ENCODE results near the gene CD19.
A peak's percentile ranks its signal among the peaks of the same experiment; 100 is the strongest.
"Not testable (repeated sequence)": the region's sequence is repeated elsewhere in the genome, so short reads cannot be mapped to it uniquely, and the experiment has no call there.

CD19 gene

DNA sequence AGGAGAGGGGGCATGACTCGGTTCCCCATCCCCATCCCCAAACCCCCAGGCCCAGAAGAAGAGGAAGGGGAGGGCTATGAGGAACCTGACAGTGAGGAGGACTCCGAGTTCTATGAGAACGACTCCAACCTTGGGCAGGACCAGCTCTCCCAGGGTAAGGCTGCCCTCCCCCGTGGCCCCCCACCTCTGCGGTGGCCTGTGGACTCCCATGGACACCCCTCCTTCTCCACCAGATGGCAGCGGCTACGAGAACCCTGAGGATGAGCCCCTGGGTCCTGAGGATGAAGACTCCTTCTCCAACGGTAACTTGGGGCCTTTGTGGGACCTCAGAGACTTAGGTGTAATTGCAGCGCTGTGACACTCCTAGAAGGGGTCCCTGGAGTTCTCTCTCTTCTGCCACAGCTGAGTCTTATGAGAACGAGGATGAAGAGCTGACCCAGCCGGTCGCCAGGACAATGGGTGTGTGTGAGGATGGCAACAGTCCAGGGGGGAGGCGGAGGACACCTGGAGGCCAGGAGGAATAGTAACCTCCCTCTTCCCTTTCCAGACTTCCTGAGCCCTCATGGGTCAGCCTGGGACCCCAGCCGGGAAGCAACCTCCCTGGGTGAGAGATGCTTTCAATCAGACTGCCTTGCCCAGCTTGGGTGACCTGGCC lies 5.6 kb downstream of the CD19 start:
- no peak for FAIRE-seq

DNA sequence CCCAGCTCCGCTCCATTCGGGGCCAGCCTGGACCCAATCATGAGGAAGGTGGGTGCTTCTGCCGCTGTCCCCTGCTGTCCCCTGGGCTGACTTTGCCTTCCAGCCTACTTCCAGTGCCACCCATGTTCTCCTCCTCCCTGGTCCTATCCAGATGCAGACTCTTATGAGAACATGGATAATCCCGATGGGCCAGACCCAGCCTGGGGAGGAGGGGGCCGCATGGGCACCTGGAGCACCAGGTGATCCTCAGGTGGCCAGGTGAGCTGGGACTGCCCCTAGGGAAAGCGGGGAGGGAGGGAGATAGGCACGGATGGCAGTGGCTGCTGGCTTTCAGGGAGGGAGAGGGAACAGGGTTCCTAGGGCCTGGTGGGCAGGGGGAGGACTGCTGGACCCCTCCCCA lies 7.0 kb downstream of the CD19 start:
- FAIRE-seq: no peak

DNA sequence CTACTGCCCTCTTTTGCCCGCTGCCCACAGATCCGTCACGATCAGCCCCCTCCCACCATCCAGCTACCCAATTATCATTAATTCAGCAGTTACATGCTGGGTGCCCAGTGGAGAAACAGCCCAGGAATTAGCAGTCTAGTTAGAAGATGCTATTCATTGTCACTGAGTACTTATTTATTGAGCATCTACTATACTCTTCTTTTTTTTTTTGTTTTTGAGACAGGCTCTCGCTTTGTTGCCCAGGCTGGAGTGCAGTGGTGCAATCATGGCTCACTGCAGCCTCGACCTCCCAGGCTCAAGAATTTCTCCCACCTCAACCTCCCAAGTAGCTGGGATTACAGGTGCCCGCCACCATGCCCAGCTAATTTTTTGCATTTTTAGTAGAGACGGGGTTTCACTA lies 8.1 kb downstream of the CD19 start:
- not testable (repeated sequence) for FAIRE-seq

DNA sequence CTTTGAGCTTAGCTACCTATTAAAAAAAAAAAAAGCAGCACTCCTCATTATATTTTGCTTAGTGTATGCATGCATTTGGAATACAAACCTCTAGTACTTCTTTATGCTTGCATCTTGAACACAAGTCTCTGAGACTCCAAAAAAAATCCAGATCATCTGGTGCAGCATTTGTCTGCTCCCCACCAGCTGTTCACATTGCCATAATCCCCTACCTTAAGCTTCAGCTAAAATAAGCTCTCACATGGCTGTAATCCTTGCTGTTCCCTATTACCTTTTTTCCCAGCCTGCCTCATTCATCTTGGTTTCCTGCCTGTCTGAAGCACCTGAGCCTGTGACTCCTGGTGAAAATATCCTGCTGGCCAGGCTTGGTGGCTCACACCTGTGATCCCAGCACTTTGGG lies 11.5 kb downstream of the CD19 start:
- no peak for FAIRE-seq

DNA sequence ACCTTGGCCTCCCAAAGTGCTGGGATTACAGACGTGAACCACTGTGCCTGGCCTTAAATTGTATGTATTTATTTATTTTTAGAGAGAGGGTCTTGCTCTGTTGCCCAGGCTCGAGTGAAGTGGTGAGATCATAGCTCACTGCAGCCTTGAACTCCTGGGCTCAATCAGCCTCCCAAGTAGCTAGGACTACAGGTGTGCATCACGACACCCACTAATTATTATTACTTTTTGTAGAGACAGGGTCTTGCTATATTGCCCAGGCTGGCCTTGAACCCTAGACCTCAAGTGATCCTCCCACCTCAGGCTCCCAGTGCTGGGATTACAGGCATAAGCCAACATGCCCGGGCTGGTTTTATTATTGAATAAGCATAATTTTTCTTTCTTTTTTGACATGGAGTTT lies 14.9 kb downstream of the CD19 start:
- FAIRE-seq: no peak

DNA sequence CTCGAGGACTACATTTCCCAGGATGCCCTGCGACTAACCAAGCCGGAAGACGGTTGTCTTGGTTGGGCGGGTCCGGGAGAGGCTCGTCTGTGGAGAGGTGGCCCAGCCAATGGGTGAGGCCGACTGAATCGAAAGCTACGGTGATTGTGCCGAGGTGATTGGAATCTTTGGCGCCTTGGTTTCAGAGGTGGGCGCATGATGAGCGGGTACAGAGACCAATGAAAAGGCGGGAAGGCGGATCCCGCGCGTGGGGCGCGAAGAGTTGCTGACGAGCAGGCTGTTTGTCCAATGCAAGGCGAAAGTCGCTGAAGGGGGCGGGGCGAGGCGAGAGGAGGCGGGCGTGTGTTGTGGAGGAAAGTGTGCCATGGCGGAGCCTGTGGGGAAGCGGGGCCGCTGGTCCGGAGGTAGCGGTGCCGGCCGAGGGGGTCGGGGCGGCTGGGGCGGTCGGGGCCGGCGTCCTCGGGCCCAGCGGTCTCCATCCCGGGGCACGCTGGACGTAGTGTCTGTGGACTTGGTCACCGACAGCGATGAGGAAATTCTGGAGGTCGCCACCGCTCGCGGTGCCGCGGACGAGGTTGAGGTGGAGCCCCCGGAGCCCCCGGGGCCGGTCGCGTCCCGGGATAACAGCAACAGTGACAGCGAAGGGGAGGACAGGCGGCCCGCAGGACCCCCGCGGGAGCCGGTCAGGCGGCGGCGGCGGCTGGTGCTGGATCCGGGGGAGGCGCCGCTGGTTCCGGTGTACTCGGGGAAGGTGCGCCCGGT lies 19.1 kb downstream of the CD19 start, which contains the start of gene NFATC2IP:
Gene NFATC2IP (plus strand): TSS at position 290 of the 762 bp plus-strand sequence. CDS start 75 bp downstream, at position 365.
- peak; percentile 76 for FAIRE-seq

DNA sequence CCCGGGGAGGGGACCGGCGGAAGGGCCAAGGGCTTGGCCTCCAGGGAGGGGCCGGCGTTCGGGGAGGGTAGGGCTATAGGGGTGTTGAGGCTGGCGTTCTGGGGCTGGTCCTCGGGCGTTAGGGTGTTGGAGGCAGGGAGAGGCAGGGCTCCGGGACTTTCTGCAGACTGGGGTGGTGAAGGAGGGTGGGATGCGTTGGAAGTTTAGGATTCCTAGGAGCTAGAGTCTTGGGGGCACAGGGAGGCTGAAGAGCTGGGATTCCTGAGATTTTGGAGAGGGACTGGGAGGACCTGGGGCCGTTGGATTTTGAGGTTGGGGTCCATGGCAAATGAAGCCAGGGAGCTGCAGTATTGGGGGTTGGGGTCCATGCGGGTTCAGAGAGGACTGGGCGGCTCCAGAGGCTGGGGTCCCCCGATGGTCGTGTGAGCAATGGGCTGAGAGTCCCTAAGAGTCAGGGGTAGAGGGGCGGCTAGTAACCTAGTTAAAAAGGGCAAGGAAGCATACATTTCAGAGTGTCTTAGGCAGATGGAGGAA lies 19.7 kb downstream of the CD19 start:
- FAIRE-seq: no peak

DNA sequence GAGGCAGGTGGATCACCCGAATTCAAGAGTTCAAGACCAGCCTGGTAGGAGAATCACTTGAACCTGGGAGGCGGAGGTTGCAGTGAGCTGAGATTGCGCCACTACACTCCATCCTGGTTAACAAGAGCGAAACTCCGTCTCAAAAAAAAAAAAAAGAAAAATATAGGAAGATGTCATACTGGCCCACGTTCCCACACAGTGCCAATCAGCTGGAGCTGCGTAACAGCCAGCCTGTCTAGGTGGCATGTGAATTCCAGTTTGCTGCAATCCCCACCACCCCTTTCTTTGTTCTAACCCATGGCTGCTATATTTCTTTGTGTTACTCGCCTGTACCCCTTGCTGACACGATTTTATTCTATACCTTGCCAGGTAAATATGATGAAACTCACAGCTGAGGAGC lies 26.4 kb downstream of the CD19 start:
- no peak for FAIRE-seq

DNA sequence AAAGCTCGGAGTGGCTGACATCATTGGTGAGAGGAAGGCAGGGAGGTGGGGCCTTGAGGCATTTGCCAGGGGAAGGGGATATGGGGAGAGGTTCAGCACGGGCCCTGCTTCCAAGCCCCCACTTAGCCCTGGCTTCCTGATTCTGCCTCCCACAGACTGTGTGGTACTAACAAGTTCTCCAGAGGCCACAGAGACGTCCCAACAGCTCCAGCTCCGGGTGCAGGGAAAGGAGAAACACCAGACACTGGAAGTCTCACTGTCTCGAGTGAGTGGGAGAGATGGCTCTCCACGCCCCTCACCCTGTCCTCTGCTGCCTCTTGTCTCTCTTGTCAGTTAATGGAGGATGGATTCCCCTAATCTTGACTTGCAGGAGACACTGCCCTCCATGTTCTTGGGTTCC lies 27.1 kb downstream of the CD19 start:
- no peak for FAIRE-seq

DNA sequence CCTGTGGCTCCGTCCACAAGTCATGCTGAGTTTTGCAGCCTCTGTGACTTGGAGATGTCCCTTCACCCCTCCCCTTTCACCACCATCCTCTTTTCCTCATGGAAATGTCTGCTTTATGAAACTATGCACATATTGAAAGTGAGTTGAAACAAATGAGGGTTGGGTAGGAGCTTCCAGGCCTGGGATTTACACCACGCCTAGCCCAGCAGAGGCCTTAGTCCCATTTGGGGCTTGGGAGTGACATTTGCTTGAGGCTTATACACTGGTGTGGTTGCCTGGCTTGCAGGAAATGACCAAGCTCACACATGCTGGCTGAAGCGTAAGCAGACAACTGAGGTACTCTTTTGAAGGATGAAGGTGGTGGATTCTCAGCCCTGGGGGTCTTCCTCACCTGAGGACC lies 32.3 kb downstream of the CD19 start:
- no peak for FAIRE-seq

DNA sequence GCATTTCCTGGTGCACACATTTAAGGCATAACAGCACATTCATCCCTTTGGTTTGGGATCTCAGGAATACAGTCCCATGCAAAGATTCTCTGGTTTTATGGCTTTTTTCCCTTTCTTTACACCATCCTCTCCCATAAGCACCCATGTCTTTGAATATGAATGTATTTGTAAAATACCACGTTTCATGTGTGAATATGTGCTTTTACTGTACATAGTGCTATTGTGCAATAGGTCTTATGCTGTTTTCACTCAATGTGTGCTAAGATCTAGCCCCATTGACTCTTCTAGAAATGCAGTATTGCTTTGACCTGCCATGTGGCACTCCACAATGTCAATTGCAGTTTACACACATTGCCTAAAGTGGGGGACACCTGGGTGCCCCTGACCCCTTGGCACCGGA lies 32.7 kb downstream of the CD19 start:
- no peak for FAIRE-seq

DNA sequence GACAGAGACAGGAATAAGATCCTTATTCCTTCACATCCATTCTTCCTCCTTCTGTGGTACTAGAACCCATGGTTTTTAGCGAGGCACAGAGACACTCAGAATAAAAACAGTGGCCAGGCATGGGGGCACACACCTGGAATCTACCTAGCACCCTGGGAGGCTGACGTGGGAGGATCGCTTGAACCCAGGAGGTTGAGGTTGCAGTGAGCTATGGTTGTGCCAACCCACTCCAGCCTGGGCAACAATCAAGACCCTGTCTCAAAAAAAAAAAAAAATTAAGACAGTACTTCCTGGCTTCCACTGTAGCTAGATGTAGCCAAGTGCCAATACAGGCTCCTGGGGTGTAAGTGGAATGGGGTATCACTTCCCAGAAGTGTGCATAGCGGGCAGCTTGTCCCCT lies 35.4 kb downstream of the CD19 start:
- no peak for FAIRE-seq

DNA sequence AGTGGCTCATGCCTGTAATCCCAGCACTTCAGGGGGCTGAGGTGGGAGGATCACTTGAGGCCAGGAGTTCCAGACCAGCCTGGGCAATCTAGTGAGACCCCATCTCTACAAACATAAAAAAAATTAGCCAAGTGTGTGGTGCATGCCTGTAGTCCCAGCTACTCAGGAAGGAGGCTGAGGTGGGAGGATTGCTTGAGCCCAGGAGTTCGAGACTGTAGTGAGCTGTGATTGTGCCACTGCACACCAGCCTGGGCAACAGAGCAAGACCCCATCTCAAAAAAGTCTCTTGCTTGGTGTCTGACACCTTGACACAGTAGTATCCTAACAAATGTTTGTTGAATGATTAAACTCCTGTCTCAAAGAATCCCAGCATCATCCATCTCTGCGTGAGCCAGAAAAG lies 37.9 kb downstream of the CD19 start:
- not testable (repeated sequence) for FAIRE-seq

DNA sequence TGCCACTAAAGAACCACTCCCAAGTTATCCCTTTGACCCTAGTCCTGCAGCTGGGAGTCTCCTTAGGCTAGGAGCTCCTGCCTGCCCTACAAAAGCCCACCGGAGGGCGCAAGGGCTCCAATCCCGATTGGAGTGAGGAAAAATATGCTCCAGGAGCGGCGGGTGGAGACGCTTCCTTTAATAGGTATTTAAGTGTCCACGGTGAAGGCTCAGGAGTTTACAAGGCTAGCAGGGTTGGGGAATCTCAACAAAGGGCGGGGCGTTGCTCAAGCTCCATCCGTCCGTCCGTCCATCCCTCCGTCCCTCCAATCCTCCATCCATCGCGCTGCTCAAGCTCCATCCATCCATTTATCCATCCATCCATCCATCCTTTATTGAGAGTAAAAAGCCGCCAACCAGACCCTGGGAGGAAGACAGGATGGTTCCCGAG lies 42.3 kb downstream of the CD19 start:
- FAIRE-seq: no peak

DNA sequence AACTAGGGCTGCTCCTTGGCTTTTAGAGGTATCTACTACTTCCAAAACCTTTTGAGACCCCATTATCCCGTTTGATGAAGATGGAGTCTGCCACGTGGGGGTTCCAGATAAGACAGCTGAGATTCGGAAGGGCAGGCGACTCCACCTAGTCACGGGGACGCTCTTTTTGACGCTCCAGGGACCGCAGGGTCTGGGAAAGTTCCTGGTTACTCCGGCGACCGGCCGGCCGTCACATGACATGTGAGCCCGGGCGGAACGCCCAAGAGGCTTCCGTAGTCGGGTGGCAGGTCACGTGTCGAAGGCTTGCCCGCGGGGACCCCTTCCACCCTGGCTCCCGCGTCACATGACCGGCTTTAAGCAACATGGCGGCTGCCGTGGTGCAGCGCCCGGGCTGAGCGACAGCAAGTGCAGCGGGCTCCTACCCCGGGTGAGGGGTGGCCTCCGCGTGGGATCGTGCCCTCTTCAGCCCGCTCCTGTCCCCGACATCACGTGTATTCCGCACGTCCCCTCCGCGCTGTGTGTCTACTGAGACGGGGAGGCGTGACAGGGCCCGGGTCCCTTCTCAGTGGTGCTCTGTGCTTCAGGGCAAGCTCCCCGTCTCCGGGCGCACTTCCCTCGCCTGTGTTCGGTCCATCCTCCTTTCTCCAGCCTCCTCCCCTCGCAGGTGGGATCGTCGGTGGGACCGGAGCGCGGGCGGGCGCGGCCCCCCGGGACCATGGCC lies 42.8 kb downstream of the CD19 start, which contains the start of gene SPNS1:
Gene SPNS1 (plus strand): TSS at position 342 of the 721 bp plus-strand sequence. CDS start 374 bp downstream, at position 716.
- FAIRE-seq: no peak

DNA sequence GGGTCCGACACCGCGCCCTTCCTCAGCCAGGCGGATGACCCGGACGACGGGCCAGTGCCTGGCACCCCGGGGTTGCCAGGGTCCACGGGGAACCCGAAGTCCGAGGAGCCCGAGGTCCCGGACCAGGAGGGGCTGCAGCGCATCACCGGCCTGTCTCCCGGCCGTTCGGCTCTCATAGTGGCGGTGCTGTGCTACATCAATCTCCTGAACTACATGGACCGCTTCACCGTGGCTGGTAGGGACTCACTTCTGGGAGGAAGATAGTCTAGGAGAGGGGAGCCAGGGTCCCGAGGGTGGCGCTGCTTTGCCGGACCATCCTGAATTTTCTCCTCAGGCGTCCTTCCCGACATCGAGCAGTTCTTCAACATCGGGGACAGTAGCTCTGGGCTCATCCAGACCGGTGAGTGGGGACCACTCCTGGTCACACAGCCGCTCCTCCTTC lies 43.4 kb downstream of the CD19 start:
- no peak for FAIRE-seq

DNA sequence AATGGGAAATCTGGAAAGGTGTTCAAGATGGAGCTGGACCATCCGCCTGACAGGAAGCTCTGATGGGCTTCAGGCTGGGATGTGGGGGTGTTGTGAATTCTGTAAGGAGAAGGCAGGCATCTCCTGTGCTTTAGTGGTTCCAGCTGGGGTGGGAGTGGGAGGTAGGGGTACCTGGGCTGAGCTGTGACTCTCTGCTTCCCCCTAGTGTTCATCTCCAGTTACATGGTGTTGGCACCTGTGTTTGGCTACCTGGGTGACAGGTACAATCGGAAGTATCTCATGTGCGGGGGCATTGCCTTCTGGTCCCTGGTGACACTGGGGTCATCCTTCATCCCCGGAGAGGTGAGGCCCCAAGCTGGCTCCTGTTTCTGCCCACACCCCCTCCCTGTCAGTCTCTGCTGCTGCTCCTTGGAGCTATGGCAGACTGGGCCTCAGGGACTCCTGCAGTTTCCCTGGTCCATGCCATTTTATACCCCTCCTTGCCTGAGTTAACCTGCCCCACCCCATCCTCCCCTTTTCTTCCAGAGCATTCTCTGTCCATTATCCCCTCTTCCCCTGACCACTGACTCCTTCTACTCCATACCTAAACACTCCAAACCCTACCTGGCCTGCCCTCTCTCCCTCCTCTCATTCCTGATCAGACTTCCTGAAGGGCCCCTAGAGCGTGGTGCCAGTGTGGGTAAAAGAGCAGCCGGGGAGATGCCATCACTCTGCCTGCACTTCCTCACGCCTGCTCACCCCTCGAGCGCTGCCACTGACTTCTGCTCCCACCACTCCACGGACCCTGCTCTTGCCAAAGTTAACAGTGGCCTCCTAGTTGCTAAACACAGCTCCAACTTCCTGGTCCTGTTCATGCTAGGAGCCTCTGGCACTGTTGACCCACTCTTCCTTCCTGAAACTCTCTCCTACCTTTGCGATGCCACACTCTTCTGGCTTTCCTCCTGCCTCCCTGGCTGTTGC lies 46.2 kb downstream of the CD19 start:
- FAIRE-seq: no peak

DNA sequence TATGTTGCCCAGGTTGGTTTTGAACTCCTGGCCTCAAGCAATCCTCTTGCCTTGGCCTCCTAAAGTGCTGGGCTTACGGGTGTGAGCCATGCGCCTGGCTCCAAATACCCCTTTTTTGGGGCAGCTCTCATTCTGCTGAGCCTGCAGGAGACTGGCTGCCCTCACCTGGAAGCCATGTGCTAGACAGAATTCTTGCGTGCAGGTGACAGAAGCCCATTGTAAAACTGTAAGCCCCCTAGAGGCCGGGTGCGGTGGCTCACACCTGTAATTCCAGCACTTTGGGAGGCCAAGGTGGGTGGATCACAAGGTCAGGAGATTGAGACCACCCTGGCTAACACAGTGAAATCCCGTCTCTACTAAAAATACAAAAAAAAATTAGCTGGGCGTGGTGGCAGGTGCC lies 48.6 kb downstream of the CD19 start:
- not testable (repeated sequence) for FAIRE-seq

DNA sequence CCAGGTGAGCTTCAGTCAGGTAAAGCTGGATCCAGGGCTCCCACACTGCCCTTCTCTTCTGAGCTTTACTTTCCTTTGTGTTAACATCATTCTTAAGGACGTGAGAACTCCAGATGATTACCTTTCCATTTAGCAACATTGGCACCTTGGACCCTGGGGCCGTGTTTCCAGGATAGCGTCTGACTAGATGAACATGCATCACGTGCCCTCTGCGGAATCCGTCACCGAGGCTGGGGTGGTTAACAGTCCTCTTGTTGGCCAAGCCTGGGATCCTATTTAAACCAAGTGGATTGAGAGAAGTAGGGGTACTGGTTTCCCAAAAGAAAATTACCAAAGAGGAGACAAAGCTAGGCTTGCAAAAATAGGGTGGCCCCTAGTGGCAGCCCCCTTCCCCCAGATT lies 49.2 kb downstream of the CD19 start:
- FAIRE-seq: no peak

DNA sequence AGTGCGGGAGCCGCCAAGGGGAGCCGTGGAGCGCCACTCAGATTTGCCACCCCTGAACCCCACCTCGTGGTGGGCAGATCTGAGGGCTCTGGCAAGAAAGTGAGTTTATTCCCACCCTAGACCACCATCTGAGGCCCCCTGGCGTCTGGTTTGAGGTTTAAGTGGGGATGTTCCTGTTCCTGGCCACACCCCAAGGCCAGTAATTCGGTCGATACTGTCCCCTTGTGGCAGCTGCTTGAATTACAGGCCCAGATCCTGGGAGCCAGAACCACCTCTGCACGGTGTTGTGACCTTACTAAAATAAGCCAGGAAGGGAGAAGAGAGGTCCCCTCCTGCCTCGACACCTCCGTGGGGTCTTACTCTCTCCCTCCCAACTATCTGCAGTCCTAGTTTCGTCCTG lies 49.7 kb downstream of the CD19 start:
- FAIRE-seq: no peak

DNA sequence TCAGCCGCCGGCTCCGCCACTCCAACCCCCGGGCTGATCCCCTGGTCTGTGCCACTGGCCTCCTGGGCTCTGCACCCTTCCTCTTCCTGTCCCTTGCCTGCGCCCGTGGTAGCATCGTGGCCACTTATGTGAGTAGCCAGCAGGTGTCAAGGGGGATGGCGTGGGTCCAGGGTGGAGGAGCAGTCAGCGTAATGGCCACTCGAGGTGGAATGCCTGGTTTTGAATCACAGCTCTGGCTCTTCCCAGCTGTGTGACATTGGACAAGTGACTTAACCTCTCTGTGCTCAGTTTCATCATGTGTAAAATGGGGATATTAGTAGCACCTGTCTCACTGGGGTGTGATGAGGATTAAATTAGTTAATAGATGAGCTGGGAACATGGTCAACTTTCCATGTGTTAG lies 50.6 kb downstream of the CD19 start:
- no peak for FAIRE-seq

DNA sequence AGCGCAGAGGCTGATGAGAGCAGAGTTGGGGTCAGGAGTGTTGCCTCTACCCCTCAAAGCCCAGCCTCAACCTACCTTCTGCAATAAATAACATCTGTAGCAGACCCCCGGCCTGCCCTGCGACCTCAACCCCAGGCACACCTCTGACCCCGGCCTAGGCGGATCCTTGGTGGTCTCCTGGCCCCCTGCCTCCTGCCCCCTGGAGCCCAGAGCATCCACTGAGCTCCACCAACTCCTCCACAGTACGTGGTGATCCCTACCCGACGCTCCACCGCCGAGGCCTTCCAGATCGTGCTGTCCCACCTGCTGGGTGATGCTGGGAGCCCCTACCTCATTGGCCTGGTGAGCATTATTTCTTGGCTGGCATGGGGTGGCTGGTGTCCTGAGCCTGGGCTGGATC lies 51.2 kb downstream of the CD19 start:
- FAIRE-seq: no peak
